Tibial nerve (tissue), 4 donors: ENCODE results near the gene ZNG1A.
"Not testable (repeated sequence)": the region's sequence is repeated elsewhere in the genome, so short reads cannot be mapped to it uniquely, and the experiment has no call there.

Source experiments
- CTCF ChIP-seq, 5 experiments: fragments of 200-600 bp in 3 of 5; fragments of 450-650 bp in 2 of 5; sonication (generic) in 3 of 5; IDR thresholded peaks; one replicate each; pipeline ENCODE4 v1.5.1; 2016 to 2019; ENCODE audit warnings: antibody characterized with exemption in 5 of 5, mild to moderate bottlenecking in 3 of 5, moderate library complexity in 2 of 5
- EP300 ChIP-seq, 2 donors: sonication (generic); formaldehyde crosslinking; IDR thresholded peaks; one replicate each; pipeline ENCODE4 v1.6.1; 2017; ENCODE audit warnings: antibody characterized with exemption in 2 of 2, mild to moderate bottlenecking in 1 of 2
- POLR2A ChIP-seq, 2 donors: fragments of 450-650 bp; IDR thresholded peaks; one replicate each; pipeline ENCODE4 v1.6.1; 2017; ENCODE audit warnings: antibody characterized with exemption in 2 of 2, mild to moderate bottlenecking in 2 of 2, moderate library complexity in 2 of 2

DNA sequence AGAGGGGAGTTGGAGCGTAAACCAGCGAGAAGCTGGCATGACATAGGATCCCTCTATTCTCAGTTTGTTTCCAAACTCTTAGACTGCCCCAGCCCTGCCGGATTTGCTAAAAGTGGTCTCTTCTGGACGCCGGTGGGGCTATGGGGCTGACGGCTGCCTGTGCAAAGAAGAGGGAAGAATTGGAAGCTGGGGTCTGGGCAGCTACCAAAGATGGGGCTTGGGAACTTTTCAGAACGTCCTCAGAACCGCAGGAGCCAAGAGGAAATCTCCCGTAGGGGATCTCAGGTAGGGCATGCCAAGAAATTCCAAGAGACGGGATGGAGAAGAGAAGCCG lies 63.8 kb downstream of the ZNG1A start:
- not testable (repeated sequence) for TF ChIP-seq POLR2A, CTCF, EP300 (IDR thresholded peaks at IDR 0.05)
